G401 (cell line): Measurements from ENCODE around the gene ADORA1. TPM values are rescaled to one million over a fixed set of nuclear protein-coding genes. Genes with fewer than 3 reads are reported as not detected.

Source experiments
- DNase-seq: peaks from one replicate; pipeline ENCODE4 v3.0.0-alpha.2; 2015; ENCODE audit warnings: low spot score
- in situ Hi-C: cut with HindIII; loops from 2 replicates; pipeline ENCODE4 v1.10.0; 2016; ENCODE audit warnings: low sequenced_read_pairs, mixed read lengths
- total RNA-seq: library from RNA; depleted of rRNA; stranded (reverse); fragments of >200 nt; shearing (Covaris generic); gene quantifications from 2 replicates; pipeline ENCODE4 v1.2.3, GENCODE V29; 2014

The ADORA1 gene
- total RNA-seq, 1 experiment from 2014 or later: 13.2 TPM

- in situ Hi-C loops: no loop called here
- no peak for DNase-seq
Observed at GRCh38 chr1:203167026-203167912, 39.7 kb downstream of the ADORA1 start.

- DNase-seq: no peak
- in situ Hi-C loops: no loop called here
Observed at GRCh38 chr1:203167913-203168200, 40.3 kb downstream of the ADORA1 start.

GRCh38 chr1:203168256-203168786 lies 40.8 kb downstream of the ADORA1 start:
- in situ Hi-C loops: no loop called here
- DNase-seq: no peak

GRCh38 chr1:203168991-203169390 lies 41.5 kb downstream of the ADORA1 start:
- in situ Hi-C loops: no loop called here

GRCh38 chr1:203169770-203170520 lies 42.4 kb downstream of the ADORA1 start:
- DNase-seq: no peak
- in situ Hi-C loops: no loop called here

More at GRCh38 chr1:203168991-203169390, 41.5 kb downstream of the ADORA1 start:
- DNase-seq: no peak

GRCh38 chr1:203170625-203171330 lies 43.3 kb downstream of the ADORA1 start:
- DNase-seq: no peak
- in situ Hi-C loops: no loop called here

GRCh38 chr1:203171341-203172183 lies 44.0 kb downstream of the ADORA1 start:
- no peak for DNase-seq
- in situ Hi-C loops: no loop called here

GRCh38 chr1:203172184-203173010 lies 44.9 kb downstream of the ADORA1 start:
- in situ Hi-C loops: no loop called here
- DNase-seq: peak; percentile 61

GRCh38 chr1:203173011-203173555 lies 45.6 kb downstream of the ADORA1 start:
- DNase-seq: no peak
- in situ Hi-C loops: no loop called here

- in situ Hi-C loops: no loop called here
- no peak for DNase-seq
Observed at GRCh38 chr1:203173566-203173965, 46.0 kb downstream of the ADORA1 start.

- in situ Hi-C loops: no loop called here
- DNase-seq: no peak
Observed at GRCh38 chr1:203174324-203174985, 46.9 kb downstream of the ADORA1 start.

GRCh38 chr1:203175237-203175826 lies 47.8 kb downstream of the ADORA1 start, which contains the start of gene MYBPH:
TSS of gene MYBPH (minus strand) at chr1:203175826. CDS start at chr1:203175755, 71 bp downstream.
- DNase-seq: no peak
- in situ Hi-C loops: no loop called here

- in situ Hi-C loops: no loop called here
- no peak for DNase-seq
Observed at GRCh38 chr1:203175827-203176241, 48.3 kb downstream of the ADORA1 start.

- in situ Hi-C loops: no loop called here
- no peak for DNase-seq
Observed at GRCh38 chr1:203176273-203177035, 48.9 kb downstream of the ADORA1 start.

GRCh38 chr1:203177036-203177405 lies 49.5 kb downstream of the ADORA1 start:
- in situ Hi-C loops: no loop called here
- DNase-seq: no peak

GRCh38 chr1:203177470-203178039 lies 50.0 kb downstream of the ADORA1 start:
- DNase-seq: no peak
- in situ Hi-C loops: no loop called here
